SK-N-SH treated with all-trans-retinoic acid at 6 μM for 48 hours (cell line): ENCODE results near the gene AQP4.

ENCODE experiments used
- ARNTL ChIP-seq: fragments of 450-650 bp; formaldehyde crosslinking; IDR thresholded peaks from 2 replicates; pipeline ENCODE4 v1.5.0; 2020; ENCODE audit warnings: low read depth, mild to moderate bottlenecking, moderate library complexity, borderline replicate concordance
- BACH2 ChIP-seq: fragments of 250-450 bp; sonication (Bioruptor Pico); IDR thresholded peaks from 2 replicates; pipeline ENCODE4 v1.9.0; 2021; ENCODE audit warnings: mild to moderate bottlenecking, borderline replicate concordance
- GLIS3 ChIP-seq: fragments of 250-450 bp; sonication (Bioruptor Pico); IDR thresholded peaks from 2 replicates; pipeline ENCODE4 v1.5.0; 2020; ENCODE audit warnings: mild to moderate bottlenecking, moderate library complexity
- PPARA ChIP-seq: fragments of 250-450 bp; sonication (Bioruptor Pico); IDR thresholded peaks from 2 replicates; pipeline ENCODE4 v1.5.0; 2020; ENCODE audit warnings: mild to moderate bottlenecking, borderline replicate concordance
- TF ChIP-seq, protein P1 (sequence below): fragments of 250-450 bp; sonication (Bioruptor Pico); IDR thresholded peaks from 2 replicates; pipeline ENCODE4 v1.8.0; 2020; ENCODE audit warnings: mild to moderate bottlenecking, moderate library complexity, borderline replicate concordance
- TF ChIP-seq, protein P2 (sequence below): fragments of 250-450 bp; sonication (Bioruptor Pico); IDR thresholded peaks from 2 replicates; pipeline ENCODE4 v1.5.1; 2021; ENCODE audit warnings: mild to moderate bottlenecking, moderate library complexity

DNA sequence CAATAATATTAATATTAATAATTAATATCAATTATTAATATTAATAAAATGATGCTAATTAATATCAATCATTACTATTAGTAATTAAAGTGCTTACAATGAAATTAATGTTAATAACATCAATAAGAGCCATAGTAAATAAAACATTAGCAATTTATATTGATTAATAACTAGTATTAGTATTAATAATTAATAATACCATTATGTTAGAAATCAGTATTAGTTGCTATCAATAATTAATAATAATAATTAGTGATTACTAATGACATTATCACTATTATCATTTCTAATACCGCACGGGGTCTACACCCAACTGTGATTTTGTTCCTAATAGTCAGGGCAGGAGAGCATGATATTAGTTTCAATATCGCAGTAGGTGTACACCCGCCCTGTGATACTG lies 22.8 kb upstream of the AQP4 start:
- TF ChIP-seq, protein P1, sequence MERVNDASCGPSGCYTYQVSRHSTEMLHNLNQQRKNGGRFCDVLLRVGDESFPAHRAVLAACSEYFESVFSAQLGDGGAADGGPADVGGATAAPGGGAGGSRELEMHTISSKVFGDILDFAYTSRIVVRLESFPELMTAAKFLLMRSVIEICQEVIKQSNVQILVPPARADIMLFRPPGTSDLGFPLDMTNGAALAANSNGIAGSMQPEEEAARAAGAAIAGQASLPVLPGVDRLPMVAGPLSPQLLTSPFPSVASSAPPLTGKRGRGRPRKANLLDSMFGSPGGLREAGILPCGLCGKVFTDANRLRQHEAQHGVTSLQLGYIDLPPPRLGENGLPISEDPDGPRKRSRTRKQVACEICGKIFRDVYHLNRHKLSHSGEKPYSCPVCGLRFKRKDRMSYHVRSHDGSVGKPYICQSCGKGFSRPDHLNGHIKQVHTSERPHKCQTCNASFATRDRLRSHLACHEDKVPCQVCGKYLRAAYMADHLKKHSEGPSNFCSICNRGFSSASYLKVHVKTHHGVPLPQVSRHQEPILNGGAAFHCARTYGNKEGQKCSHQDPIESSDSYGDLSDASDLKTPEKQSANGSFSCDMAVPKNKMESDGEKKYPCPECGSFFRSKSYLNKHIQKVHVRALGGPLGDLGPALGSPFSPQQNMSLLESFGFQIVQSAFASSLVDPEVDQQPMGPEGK (CRISPR knock-in tag) = no peak
- TF ChIP-seq, protein P2, sequence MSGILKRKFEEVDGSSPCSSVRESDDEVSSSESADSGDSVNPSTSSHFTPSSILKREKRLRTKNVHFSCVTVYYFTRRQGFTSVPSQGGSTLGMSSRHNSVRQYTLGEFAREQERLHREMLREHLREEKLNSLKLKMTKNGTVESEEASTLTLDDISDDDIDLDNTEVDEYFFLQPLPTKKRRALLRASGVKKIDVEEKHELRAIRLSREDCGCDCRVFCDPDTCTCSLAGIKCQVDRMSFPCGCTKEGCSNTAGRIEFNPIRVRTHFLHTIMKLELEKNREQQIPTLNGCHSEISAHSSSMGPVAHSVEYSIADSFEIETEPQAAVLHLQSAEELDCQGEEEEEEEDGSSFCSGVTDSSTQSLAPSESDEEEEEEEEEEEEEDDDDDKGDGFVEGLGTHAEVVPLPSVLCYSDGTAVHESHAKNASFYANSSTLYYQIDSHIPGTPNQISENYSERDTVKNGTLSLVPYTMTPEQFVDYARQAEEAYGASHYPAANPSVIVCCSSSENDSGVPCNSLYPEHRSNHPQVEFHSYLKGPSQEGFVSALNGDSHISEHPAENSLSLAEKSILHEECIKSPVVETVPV (CRISPR knock-in tag) = no peak
- TF ChIP-seq PPARA (CRISPR knock-in tag) (no peak), BACH2 (CRISPR knock-in tag) (no peak), GLIS3 (CRISPR knock-in tag) (no peak), ARNTL (CRISPR knock-in tag) (no peak)
